Ramos (cell line): ENCODE data around the gene ZNF638.

Source experiments
- in situ Hi-C: fragments of 300-500 bp; cut with MboI; formaldehyde crosslinking; loops from one replicate; pipeline ENCODE4 v1.14.3; 2022; ENCODE audit warnings: low sequenced_read_pairs; ENCODE audit not compliant: unreplicated experiment

ZNF638 gene

DNA sequence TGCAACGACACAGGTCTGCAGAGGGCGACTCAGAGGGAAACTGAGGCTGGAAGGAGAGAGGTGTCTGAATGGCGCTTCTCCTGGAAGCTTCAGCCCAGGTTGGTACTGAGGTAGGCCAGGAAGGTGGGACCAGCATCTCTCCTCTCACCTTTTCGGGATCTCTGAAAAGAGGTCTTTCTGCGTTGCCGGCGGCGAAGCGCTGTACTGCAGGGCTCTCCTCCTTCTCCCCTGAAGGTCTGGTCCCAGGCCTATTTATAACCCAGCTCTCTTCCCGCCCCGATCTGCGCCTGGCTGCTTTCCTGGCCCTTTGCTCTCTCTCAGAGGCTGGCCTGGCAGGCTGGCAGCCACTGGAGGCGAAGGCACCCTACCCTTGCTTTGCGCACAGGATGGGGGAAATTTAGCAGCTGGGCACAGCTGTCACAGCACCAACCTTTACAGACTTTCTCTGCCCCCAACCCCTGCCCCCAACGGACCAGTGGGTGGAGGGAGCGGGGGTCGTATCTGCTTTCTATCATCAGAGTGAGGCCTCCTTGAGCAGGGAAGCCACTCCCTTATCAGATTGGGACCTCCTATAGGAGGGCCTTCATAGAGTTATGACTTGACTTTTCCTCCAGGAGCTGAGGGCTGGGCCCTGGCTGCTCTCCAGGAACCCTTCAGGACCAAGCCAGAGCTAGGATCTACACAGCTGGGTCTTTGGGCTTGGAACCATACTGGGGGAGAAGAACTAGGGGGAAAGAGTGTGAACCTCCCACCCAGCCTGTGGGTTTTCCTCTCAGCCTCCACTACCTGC is 122.8 kb downstream of the ZNF638 start:
- in situ Hi-C loops = no loop called here

GRCh38 chr2:71455011-71455740 is 123.6 kb downstream of the ZNF638 start:
- in situ Hi-C loops = no loop called here

- in situ Hi-C loops = no loop called here
Observed at GRCh38 chr2:71455741-71456569, 124.4 kb downstream of the ZNF638 start.

GRCh38 chr2:71456617-71457016 is 125.0 kb downstream of the ZNF638 start:
- in situ Hi-C loops = no loop called here

DNA sequence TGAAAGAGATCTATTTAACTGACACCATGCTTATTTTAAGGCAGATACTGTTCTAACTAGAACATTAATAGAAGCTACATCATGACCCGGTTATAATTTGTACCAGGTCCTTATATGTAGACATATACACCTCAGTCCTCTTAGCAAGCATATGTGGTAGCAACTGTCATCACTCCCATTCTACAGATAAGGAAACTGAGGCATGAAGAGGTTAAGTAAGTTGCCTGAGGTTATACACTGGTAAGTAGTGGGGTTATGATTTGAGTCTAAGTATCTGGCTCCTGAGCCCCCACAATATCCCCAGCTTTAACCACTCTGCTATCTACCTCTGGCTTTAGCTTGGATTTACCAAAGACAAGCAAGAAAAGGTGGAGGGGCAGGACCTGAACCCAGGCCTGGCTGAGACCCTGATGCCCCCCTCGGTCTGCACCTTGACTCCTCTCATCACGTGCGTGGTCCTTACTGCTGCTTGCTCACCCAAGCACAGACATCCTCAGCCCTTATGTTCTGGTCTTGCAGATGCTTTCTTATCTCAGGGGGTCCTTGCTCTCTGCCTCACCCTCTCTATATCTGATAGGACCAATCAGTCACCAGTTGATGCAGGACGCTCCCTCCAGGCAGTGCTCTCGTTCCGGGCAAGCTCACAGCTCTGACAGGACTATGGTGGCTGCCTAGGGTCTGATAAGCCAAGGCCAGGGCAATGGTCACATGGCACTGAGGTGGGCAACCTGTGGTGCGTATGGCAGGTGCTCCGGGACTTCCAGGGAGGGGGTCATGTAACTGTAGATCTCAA is 125.7 kb downstream of the ZNF638 start:
- in situ Hi-C loops = no loop called here

DNA sequence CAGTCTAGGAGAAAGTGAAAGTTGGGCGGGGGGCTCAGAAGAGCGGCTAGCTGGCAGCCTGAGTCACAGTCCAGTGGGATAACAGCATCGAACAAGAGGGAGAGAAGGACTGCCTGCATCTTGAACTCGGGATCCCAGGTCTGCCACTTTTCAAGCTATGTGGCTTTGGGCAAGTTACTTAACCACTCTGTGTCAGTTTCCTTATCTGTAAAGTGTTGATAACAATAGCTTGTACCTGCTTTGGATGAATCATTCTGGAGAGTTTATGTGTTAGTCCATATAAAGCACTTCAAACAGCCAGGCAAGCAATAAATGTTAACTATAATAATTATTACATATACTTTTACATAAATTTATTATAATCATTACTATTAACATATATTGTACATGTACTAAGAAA is 126.3 kb downstream of the ZNF638 start:
- in situ Hi-C loops = no loop called here

DNA sequence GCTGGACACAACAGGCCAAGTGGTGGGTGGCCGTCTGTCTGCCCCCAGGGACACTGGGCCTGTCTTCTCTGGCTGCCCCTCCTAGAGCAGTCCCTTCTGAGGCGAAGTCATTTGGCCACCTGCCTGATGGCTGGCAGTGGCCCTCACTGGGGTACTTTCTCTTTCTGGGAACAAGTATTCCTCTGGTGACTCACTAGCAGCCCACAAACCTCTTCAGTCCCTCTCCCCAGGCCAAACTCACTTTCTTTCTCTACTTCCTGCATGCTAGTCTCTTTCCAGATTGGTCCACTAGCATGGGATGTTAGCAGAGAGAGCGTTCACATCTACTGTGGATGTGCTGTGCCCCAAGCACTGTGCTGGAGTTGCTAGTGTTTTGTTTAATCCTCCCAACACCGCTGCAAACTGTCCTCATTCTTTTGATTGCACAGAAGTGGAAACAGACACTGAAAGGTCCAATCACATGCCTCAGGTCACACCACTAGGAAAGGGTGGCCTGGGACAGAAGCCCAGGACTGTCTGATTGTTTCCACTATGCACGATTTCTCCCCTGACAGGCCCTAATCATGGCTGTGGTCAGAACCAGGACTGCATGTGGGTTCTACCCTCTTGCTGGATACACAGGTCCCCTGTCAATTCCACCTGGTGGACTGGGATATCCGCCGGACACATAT is 127.0 kb downstream of the ZNF638 start:
- in situ Hi-C loops = no loop called here

- in situ Hi-C loops = no loop called here
Observed at GRCh38 chr2:71459084-71459431, 127.5 kb downstream of the ZNF638 start.

GRCh38 chr2:71460056-71460455 is 128.5 kb downstream of the ZNF638 start:
- in situ Hi-C loops = no loop called here

GRCh38 chr2:71460595-71461303 is 129.2 kb downstream of the ZNF638 start:
- in situ Hi-C loops = no loop called here

GRCh38 chr2:71461304-71461671 is 129.7 kb downstream of the ZNF638 start:
- in situ Hi-C loops = no loop called here

DNA sequence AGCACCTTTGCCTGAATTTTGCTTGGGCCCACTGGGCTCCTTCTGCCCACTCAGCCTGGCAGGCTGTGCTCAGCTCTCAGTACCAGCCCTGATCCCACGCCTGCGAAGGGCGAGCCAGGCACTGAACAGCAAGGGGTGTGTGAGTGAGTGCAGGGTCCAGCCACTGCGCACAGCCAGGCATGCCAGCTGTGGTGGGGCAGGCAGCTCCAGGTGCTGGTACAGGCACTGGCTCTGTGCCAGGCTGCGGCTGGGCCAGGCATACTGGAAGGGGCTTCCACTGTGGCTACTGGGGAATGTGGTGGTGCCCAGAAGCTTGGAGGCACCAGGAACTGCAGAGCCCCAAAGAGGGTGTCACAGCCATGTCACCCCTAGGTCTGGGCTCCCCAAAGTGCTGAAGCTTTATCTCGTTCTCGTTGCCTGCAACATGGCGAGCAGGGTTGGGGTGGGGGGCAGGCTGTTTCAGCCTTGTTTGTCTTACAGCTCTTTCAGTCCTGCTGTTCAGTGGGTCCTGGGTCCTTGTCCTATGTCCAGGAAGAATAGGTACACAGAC is 130.5 kb downstream of the ZNF638 start:
- in situ Hi-C loops = no loop called here

GRCh38 chr2:71462641-71463341 is 131.2 kb downstream of the ZNF638 start:
- in situ Hi-C loops = no loop called here

DNA sequence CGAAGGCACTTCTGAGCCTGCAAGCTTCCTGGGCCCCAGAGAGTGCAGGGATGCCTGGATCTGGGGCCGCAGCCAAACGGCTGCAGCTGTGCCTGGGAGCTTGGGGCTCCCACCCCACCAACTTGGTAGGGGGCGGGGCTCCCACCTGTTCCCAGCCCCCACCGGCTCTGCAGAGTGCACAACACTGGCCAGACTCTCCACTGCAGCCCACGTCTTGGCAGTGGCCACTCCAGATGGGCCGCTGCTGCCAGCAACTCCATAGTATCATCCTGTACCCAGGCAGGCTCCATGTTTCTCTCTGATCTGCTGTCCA is 131.7 kb downstream of the ZNF638 start:
- in situ Hi-C loops = no loop called here

GRCh38 chr2:71464389-71464788 is 132.8 kb downstream of the ZNF638 start:
- in situ Hi-C loops = no loop called here

DNA sequence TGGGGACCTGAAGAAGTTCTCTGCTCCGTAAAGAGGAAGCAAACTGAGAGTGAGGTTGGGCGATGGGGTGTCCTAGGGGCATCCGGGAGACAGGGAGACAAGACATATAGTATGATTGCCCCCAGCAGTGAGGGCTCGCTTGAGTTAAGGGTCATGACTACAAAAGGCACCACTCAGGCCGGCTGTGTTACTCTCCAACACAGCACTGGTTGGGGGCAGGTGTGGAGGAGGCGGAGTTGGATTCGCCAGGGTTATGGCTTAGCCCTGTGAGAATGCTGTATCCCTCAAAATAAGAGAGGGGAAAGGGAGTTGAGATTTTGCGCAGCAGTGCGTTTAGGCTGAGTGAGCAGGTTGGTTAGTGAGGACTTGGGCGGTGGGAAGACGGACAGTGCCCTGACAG is 133.8 kb downstream of the ZNF638 start:
- in situ Hi-C loops = no loop called here

DNA sequence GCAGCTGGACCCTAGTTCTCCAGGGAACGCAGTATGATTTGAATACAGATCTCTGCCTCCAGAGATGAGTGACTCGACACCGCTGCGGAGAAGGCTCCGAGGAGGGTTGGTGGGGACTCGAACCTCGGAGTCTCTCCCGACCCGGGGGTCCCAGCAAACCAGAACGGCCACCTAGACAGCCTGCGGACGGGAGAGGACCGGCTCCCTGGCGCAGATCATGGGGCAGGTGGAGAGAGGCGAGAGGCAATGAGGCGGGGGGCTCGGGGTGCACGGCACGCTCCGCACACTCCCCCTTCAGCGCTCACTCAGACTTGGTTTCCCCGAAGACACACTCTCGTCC is 134.3 kb downstream of the ZNF638 start:
- in situ Hi-C loops = no loop called here

DNA sequence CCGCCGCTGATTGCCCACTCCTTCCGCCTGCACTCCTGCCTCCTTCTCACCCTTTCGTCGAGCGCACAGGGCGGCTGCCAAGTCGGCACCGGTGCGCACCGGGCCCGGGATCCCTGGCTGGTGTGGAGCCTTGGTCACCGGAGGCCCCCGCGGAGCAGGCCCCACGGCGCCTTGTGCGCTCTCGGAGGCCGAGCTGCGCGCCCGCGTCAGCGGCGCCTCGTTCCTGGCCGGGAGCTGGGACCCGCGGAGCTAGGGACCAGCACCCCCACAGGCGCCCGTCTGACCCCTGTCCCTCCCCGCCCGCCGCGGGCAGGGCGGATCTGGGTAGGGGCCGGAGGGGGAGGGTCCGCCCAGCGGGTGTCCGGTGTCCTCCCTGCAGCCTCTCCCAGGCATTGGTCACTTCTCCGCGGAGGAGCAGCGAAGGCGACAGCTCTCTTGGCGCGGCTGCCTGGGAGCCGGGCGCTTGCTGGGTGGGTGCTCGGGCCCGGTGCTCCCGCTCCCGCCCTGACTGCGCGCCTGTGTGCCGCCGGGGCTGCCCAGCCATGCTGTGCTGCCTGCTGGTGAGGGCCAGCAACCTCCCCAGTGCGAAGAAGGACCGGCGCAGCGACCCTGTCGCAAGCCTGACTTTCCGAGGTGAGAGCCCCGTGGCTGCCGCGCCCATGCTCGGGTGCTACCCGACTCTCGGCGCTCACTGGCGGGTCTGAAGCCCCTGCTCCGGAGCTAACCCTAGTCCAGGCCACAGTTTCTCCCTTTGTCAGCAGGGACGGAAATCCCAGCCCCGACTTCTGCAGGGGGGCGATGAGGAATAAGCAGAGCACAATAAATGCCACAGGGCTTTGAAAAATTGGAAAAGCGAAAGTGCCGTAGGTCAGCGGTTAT is 135.0 kb downstream of the ZNF638 start:
- in situ Hi-C loops = no loop called here
